HEK293 (cell line): Measurements from ENCODE around the gene KHDRBS2.

Experiments
- TF ChIP-seq, protein P1 (sequence below): fragments of 450-650 bp; formaldehyde crosslinking; IDR thresholded peaks from 2 replicates; pipeline ENCODE4 v1.5.1; 2016; ENCODE audit warnings: missing biosample characterization, missing genetic modification characterization, low read depth
- TF ChIP-seq, protein P2 (sequence below): fragments of 450-650 bp; formaldehyde crosslinking; IDR thresholded peaks from 2 replicates; pipeline ENCODE4 v1.5.1; 2016; ENCODE audit warnings: missing biosample characterization, missing genetic modification characterization
- TF ChIP-seq, protein P3 (sequence below): fragments of 450-650 bp; formaldehyde crosslinking; IDR thresholded peaks from 2 replicates; pipeline ENCODE4 v1.5.1; 2016; ENCODE audit warnings: missing biosample characterization, missing genetic modification characterization

DNA sequence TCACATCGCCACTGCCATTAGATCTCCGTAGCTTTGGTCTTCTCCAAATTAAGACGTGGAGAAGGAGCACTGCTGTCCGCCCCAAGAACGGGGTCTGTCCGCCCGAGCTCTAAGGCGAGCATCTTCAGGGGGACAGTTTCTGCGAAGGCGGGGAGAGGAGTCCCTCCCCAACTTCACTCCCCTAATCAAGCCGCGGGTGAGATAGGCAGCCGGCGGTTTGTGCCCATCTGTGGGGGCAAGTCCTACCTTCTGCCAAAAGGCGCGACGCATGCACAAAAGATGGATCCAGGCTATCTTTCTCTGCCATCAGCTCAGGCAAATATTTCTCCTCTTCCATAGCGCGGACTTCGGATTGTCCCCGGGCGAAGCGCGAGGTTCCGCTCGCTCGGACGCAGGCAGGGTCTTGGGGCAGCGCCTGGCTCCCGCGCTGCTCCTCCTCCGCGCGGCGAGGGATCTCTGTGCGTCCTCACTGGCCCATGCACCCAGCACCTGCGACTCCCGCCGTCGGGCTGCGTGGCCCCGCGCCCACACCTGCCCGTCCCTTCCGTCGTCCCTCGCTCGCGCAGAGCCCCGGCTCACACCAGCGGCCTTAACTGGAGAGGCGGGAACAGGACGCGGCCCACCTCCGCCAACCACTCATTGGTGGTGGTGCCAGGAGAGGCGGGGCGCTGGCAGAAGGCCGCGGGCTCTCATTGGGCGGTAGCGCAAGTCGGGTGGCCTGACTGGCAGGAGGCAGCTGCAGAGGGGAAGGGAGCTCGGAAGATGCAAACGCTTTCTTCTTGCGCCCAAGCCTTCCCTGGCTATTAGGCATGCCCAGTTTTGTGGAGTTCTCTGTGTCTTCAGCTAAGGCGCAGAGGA, at the start of gene KHDRBS2:
- TF ChIP-seq, protein P1, sequence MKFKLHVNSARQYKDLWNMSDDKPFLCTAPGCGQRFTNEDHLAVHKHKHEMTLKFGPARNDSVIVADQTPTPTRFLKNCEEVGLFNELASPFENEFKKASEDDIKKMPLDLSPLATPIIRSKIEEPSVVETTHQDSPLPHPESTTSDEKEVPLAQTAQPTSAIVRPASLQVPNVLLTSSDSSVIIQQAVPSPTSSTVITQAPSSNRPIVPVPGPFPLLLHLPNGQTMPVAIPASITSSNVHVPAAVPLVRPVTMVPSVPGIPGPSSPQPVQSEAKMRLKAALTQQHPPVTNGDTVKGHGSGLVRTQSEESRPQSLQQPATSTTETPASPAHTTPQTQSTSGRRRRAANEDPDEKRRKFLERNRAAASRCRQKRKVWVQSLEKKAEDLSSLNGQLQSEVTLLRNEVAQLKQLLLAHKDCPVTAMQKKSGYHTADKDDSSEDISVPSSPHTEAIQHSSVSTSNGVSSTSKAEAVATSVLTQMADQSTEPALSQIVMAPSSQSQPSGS = no peak
- TF ChIP-seq, protein P2, sequence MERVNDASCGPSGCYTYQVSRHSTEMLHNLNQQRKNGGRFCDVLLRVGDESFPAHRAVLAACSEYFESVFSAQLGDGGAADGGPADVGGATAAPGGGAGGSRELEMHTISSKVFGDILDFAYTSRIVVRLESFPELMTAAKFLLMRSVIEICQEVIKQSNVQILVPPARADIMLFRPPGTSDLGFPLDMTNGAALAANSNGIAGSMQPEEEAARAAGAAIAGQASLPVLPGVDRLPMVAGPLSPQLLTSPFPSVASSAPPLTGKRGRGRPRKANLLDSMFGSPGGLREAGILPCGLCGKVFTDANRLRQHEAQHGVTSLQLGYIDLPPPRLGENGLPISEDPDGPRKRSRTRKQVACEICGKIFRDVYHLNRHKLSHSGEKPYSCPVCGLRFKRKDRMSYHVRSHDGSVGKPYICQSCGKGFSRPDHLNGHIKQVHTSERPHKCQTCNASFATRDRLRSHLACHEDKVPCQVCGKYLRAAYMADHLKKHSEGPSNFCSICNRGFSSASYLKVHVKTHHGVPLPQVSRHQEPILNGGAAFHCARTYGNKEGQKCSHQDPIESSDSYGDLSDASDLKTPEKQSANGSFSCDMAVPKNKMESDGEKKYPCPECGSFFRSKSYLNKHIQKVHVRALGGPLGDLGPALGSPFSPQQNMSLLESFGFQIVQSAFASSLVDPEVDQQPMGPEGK (tag by site-specific recombination) = no peak
- TF ChIP-seq, protein P3, sequence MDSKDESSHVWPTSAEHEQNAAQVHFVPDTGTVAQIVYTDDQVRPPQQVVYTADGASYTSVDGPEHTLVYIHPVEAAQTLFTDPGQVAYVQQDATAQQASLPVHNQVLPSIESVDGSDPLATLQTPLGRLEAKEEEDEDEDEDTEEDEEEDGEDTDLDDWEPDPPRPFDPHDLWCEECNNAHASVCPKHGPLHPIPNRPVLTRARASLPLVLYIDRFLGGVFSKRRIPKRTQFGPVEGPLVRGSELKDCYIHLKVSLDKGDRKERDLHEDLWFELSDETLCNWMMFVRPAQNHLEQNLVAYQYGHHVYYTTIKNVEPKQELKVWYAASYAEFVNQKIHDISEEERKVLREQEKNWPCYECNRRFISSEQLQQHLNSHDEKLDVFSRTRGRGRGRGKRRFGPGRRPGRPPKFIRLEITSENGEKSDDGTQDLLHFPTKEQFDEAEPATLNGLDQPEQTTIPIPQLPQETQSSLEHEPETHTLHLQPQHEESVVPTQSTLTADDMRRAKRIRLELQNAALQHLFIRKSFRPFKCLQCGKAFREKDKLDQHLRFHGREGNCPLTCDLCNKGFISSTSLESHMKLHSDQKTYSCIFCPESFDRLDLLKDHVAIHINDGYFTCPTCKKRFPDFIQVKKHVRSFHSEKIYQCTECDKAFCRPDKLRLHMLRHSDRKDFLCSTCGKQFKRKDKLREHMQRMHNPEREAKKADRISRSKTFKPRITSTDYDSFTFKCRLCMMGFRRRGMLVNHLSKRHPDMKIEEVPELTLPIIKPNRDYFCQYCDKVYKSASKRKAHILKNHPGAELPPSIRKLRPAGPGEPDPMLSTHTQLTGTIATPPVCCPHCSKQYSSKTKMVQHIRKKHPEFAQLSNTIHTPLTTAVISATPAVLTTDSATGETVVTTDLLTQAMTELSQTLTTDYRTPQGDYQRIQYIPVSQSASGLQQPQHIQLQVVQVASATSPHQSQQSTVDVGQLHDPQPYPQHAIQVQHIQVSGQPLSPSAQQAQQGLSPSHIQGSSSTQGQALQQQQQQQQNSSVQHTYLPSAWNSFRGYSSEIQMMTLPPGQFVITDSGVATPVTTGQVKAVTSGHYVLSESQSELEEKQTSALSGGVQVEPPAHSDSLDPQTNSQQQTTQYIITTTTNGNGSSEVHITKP (tag by site-specific recombination) = no peak
